AG04450 (cell line): ENCODE data around the gene STIM1. TPM values are rescaled to one million over a fixed set of nuclear protein-coding genes. Genes with fewer than 3 reads are reported as not detected.

Experiments
- CTCF ChIA-PET: fragments of 300-600, 350-600 bp; formaldehyde crosslinking; extraction: SDS; loops from one replicate; lab custom pipeline; 2022; ENCODE audit warnings: antibody characterized with exemption, inconsistent platforms; lab: Charles Lee
- POLR2A ChIA-PET: fragments of 350-600 bp; formaldehyde crosslinking; extraction: SDS; loops from one replicate; lab custom pipeline; 2021; ENCODE audit warnings: antibody characterized with exemption, inconsistent platforms; lab: Yijun Ruan, JAX
- DNase-seq: peaks from one replicate; pipeline ENCODE4 v3.0.0-alpha.2; 2011; ENCODE audit warnings: low read depth, low spot score
- H3K27ac ChIP-seq: one replicate; pipeline ENCODE4 v1.5.1; 2012; ENCODE audit warnings: low read depth, low read length, control low read depth
- H3K27me3 ChIP-seq: one replicate; pipeline ENCODE4 v1.6.0; 2012; ENCODE audit warnings: low read length; ENCODE audit not compliant: control insufficient read depth, insufficient read depth
- H3K4me3 ChIP-seq: 2 replicates; pipeline ENCODE4 v1.5.1; 2011; ENCODE audit warnings: mild to moderate bottlenecking, low read depth, low read length, control low read depth
- H3K9me3 ChIP-seq: 2 replicates; pipeline ENCODE4 v1.5.1; 2012; ENCODE audit warnings: low read length; ENCODE audit not compliant: control insufficient read depth, insufficient read depth
- CTCF ChIP-seq: IDR thresholded peaks from 2 replicates; pipeline ENCODE4 v1.5.1; 2011; ENCODE audit warnings: low read depth, low read length, control low read depth, inconsistent platforms
- polyA plus RNA-seq: library from polyadenylated mRNA; depleted of rRNA; stranded (reverse); fragments of >200 nt; gene quantifications from 2 replicates; pipeline ENCODE4 v1.2.3, GENCODE V29; 2011

Gene STIM1
- polyA plus RNA-seq, 1 experiment, result 23.4 TPM

GRCh38 chr11:4041731-4042391, 186.4 kb downstream of the STIM1 start:
- Histone ChIP-seq H3K4me3 (no peak overlapping the region), H3K27ac (no peak overlapping the region), H3K9me3 (no peaks in the 10 kb centered on the region), H3K27me3 (no peaks in the 10 kb centered on the region)
- CTCF ChIA-PET, result interaction anchor here (2.3 to 3.0 kb wide), 3 partner anchors 31 to 193 kb away, joined by 10 to 38 read pairs (median 15); partner anchors contain the start of gene STIM1
- DNase-seq, result no peak
- TF ChIP-seq CTCF, result no peak
- POLR2A ChIA-PET, result no interaction called here

- TF ChIP-seq CTCF, result no peak
These were observed 189.6 kb downstream of the STIM1 start for GRCh38 chr11:4044976-4045646.

GRCh38 chr11:4048340-4048739, 192.9 kb downstream of the STIM1 start:
- CTCF ChIA-PET, result interaction anchor here (0.6 to 3.1 kb wide), 4 partner anchors 24 to 207 kb away, joined by 4 to 18 read pairs (median 7); partner anchors contain the start of gene STIM1
- Histone ChIP-seq H3K4me3 (no peak overlapping the region), H3K27me3 (no peaks in the 10 kb centered on the region), H3K9me3 (no peaks in the 10 kb centered on the region), H3K27ac (no peak overlapping the region)
- no peak for TF ChIP-seq CTCF
- POLR2A ChIA-PET, result no interaction called here
- DNase-seq, result no peak

More at GRCh38 chr11:4044976-4045646, 189.6 kb downstream of the STIM1 start:
- no peak for DNase-seq
- H3K9me3 ChIP-seq, result no peaks in the 10 kb centered on the region
- ChIA-PET POLR2A (interaction anchor here (1.2 kb wide), 1 partner anchor 13 kb away, joined by 5 read pairs; no protein-coding TSS in a partner anchor), CTCF (interaction anchor here (0.6 to 3.0 kb wide), 4 partner anchors 28 to 196 kb away, joined by 3 to 38 read pairs (median 10); partner anchors contain the start of gene STIM1)
- H3K27me3 ChIP-seq, result no peaks in the 10 kb centered on the region
- H3K4me3 ChIP-seq, result no peak overlapping the region
- no peak overlapping the region for H3K27ac ChIP-seq

GRCh38 chr11:4049006-4049405, 193.5 kb downstream of the STIM1 start:
- Histone ChIP-seq H3K27ac (no peak overlapping the region), H3K4me3 (no peak overlapping the region), H3K27me3 (no peaks in the 10 kb centered on the region), H3K9me3 (no peaks in the 10 kb centered on the region)
- CTCF ChIA-PET, result interaction anchor here (0.6 to 3.1 kb wide), 7 partner anchors 23 to 207 kb away, joined by 3 to 18 read pairs (median 4); partner anchors contain the start of gene STIM1
- POLR2A ChIA-PET, result no interaction called here
- TF ChIP-seq CTCF, result no peak
- DNase-seq, result no peak
